ENCODE data around the gene CLDN9.

DNA sequence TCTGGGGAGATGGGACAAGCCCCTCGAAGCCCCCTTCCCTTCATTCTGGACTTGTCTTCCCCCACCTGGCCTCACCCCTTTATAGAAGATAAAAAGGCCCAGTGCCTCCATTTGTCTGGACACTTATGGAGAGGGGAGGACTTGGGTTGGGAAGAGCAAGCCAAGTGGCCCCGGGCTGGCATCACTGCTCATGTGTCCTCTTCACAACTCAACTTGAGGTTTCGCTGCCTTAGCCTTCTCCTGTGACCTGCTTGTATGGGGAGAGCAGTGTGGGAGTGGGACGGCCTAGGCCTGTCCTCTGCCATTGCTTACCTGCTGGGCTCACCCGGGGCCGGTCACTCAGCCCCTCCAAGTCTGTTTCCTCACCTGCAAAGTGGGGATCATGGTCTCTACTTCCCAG lies 42.2 kb upstream of the CLDN9 start:
- TF ChIP-seq POLR2A (IDR thresholded peaks at IDR 0.05; ENCODE audit: low read length) (peak; percentile 11), GATA1 (IDR thresholded peaks at IDR 0.05; ENCODE audit: low read depth, low read length) (no peak)
